K562 (cell line): ENCODE measurements around the gene C10orf105. TPM values are rescaled to one million over a fixed set of nuclear protein-coding genes. Genes with fewer than 3 reads are reported as not detected.
A peak's percentile ranks its signal among the peaks of the same experiment; 100 is the strongest.

Experiments
- ARID1B ChIP-seq: fragments of 450-650 bp; IDR thresholded peaks from 2 replicates; pipeline ENCODE4 v1.6.1; 2016; ENCODE audit warnings: antibody characterized with exemption, mild to moderate bottlenecking, inconsistent platforms
- DACH1 ChIP-seq: fragments of 450-650 bp; IDR thresholded peaks from 2 replicates; pipeline ENCODE4 v1.6.1; 2018; ENCODE audit not compliant: partially characterized antibody
- FOXP1 ChIP-seq: sonication (generic); formaldehyde crosslinking; IDR thresholded peaks from 2 replicates; pipeline ENCODE4 v1.8.0; 2022; ENCODE audit warnings: mild to moderate bottlenecking, missing genetic modification reagents
- NCOA6 ChIP-seq: fragments of 450-650 bp; IDR thresholded peaks from 2 replicates; pipeline ENCODE4 v1.6.1; 2017; ENCODE audit warnings: mild to moderate bottlenecking
- NR3C1 ChIP-seq: sonication (generic); formaldehyde crosslinking; IDR thresholded peaks from 2 replicates; pipeline ENCODE4 v1.8.1; 2022; ENCODE audit warnings: missing genetic modification reagents
- POLR2AphosphoS5 ChIP-seq: IDR thresholded peaks from 2 replicates; pipeline ENCODE4 v1.6.1; 2011; ENCODE audit warnings: mild to moderate bottlenecking, low read depth, low read length, moderate library complexity; ENCODE audit not compliant: control insufficient read depth, insufficient read depth
- RCOR1 ChIP-seq, 2 experiments: IDR thresholded peaks; 2 replicates each; pipeline ENCODE4 v1.6.1; 2012; ENCODE audit warnings: low read depth in 2 of 2, low read length in 2 of 2, borderline replicate concordance in 1 of 2, improper control_type of control experiment in 1 of 2
- SMC3 ChIP-seq: conservative IDR thresholded peaks from 2 replicates; pipeline ENCODE4 v1.6.1; 2011; ENCODE audit warnings: low read depth, low read length, improper control_type of control experiment; ENCODE audit not compliant: insufficient read depth
- SPI1 ChIP-seq: IDR thresholded peaks from 2 replicates; pipeline ENCODE4 v1.6.1; 2011; ENCODE audit warnings: low read depth, low read length, control low read depth, borderline replicate concordance
- SREBF1 ChIP-seq: fragments of 150-350 bp; IDR thresholded peaks from 2 replicates; pipeline ENCODE4 v1.6.1; 2014; ENCODE audit warnings: antibody characterized with exemption, low read depth, low read length, borderline replicate concordance
- SUPT5H ChIP-seq: fragments of 450-650 bp; IDR thresholded peaks from 2 replicates; pipeline ENCODE4 v1.6.1; 2016
- ZNF124 ChIP-seq: sonication (generic); formaldehyde crosslinking; IDR thresholded peaks from 2 replicates; pipeline ENCODE4 v1.8.1; 2022; ENCODE audit warnings: missing genetic modification reagents
- polyA plus RNA-seq, 8 experiments: library from polyadenylated mRNA; depleted of rRNA in 4 of 8; stranded (reverse) in 5 of 8; unstranded in 3 of 8; fragments of >200 nt; fragmentation: Nextera tagmentation in 2 of 8; fragmentation: Illumina TruSeq in 1 of 8; extraction: Ambion mirVana in 2 of 8; extraction: Trizol in 1 of 8; gene quantifications; 2 replicates each; pipeline versions ENCODE4 v1.2.1 to v1.2.3, GENCODE V29; 2011 to 2014; ENCODE audit warnings: inconsistent platforms in 1 of 8, missing spikeins in 1 of 8
- total RNA-seq, 7 experiments: library from RNA; depleted of rRNA in 6 of 7; stranded (reverse); fragments of >200 nt in 6 of 7; fragmentation: Illumina TruSeq in 2 of 7; extraction: Trizol in 2 of 7; gene quantifications; 2 replicates each; pipeline versions ENCODE4 v1.2.1 to v1.2.3, GENCODE V29; 2011 to 2021; ENCODE audit warnings: low replicate concordance in 1 of 7
- TF ChIP-seq, protein P1 (sequence below), 2 experiments: fragments of 450-650 bp in 1 of 2; sonication (generic) in 1 of 2; formaldehyde crosslinking in 1 of 2; IDR thresholded peaks in 1 of 2; conservative IDR thresholded peaks in 1 of 2; 2 replicates each; pipeline versions ENCODE4 v1.6.1 to v1.8.1; 2016 to 2023; ENCODE audit warnings: mild to moderate bottlenecking in 2 of 2, moderate library complexity in 2 of 2, inconsistent platforms in 1 of 2, missing genetic modification reagents in 1 of 2
- TF ChIP-seq, protein P2 (sequence below), 3 experiments: IDR thresholded peaks in 2 of 3; conservative IDR thresholded peaks in 1 of 3; 2 replicates each; pipeline ENCODE4 v1.5.1; 2011 to 2012; ENCODE audit warnings: low read length in 3 of 3, mild to moderate bottlenecking in 3 of 3, control low read depth in 2 of 3, improper control_type of control experiment in 1 of 3, inconsistent platforms in 1 of 3, low read depth in 1 of 3, mixed read lengths in 1 of 3, moderate library complexity in 1 of 3; ENCODE audit not compliant: insufficient read depth in 2 of 3
- TF ChIP-seq, protein P3 (sequence below): fragments of 450-650 bp; IDR thresholded peaks from 2 replicates; pipeline ENCODE4 v1.7.0; 2016; ENCODE audit warnings: borderline replicate concordance
- TF ChIP-seq, protein P4 (sequence below): fragments of 250-450 bp; sonication (Bioruptor Pico); IDR thresholded peaks from 2 replicates; pipeline ENCODE4 v1.8.0; 2022; ENCODE audit warnings: moderate library complexity, mild to moderate bottlenecking, inconsistent platforms
- TF ChIP-seq, protein P5 (sequence below): fragments of 450-650 bp; conservative IDR thresholded peaks from 2 replicates; pipeline ENCODE4 v1.6.1; 2016; ENCODE audit warnings: missing genetic modification characterization, low read depth, mild to moderate bottlenecking, control low read depth, missing compliant biosample characterization
- TF ChIP-seq, protein P6 (sequence below): sonication (generic); formaldehyde crosslinking; IDR thresholded peaks from 2 replicates; pipeline ENCODE4 v1.8.1; 2023; ENCODE audit warnings: mild to moderate bottlenecking, missing genetic modification reagents, moderate library complexity

The C10orf105 gene
- total and polyA plus RNA-seq, 9 of the 15 experiments (the other 6 are each of a cell fraction or from before 2014, with no cell fraction given), result 0.03 to 0.25 (median 0.04) TPM; not detected in 3

DNA sequence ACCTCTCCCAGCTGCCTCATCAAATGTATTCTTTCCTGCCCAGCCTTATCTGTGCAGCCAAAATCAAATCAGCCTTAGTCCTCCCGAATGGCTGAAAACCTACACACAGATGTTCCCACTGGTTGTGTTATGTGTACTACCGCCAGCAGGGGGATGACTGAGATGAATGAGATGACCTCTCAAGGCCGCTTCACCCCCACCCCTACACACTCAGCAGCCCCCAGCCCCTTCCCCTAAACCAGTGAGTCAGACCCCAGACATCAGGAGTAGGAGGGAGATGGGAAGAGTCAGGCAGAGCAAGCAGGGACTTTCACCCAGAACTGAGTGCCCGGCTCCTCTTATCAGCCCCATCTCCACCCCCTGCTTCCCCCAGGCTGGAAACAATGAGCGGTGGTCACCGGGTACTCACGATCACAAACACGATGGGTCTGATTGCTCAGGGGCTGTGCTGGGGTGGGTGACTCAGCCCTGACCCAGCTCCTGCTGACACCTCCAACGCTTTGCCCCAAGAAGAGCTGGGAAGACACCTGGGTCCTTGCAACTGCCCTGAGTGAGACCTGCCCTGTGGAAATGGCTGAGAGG is 6.5 kb upstream of the C10orf105 start (continued):
- TF ChIP-seq, protein P1, sequence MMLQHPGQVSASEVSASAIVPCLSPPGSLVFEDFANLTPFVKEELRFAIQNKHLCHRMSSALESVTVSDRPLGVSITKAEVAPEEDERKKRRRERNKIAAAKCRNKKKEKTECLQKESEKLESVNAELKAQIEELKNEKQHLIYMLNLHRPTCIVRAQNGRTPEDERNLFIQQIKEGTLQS (IDR thresholded peaks at IDR 0.05), result peak; percentile 18; the same call in 1 of the 2 replicates
- TF ChIP-seq, protein P1 (CRISPR knock-in tag; conservative IDR thresholded peaks at IDR 0.05), result no peak
- TF ChIP-seq SPI1 (no peak), DACH1 (no peak), FOXP1 (no peak), SMC3 (0 out of 2 replicates have a peak, but pooled peaks have one; percentile 8), NCOA6 (no peak), NR3C1 (CRISPR knock-in tag) (no peak), POLR2AphosphoS5 (no peak), SREBF1 (no peak), ZNF124 (CRISPR knock-in tag) (no peak), RCOR1 (IDR thresholded peaks at IDR 0.05; ENCODE audit: borderline replicate concordance in 1 of 2, low read depth in 2 of 2, low read length in 2 of 2) (peak in 1 of 2 experiments; percentile 37; a peak in 1 of 4 replicates), ARID1B (0 out of 2 replicates have a peak, but pooled peaks have one; percentile 9), SUPT5H (no peak)
- TF ChIP-seq, protein P2, sequence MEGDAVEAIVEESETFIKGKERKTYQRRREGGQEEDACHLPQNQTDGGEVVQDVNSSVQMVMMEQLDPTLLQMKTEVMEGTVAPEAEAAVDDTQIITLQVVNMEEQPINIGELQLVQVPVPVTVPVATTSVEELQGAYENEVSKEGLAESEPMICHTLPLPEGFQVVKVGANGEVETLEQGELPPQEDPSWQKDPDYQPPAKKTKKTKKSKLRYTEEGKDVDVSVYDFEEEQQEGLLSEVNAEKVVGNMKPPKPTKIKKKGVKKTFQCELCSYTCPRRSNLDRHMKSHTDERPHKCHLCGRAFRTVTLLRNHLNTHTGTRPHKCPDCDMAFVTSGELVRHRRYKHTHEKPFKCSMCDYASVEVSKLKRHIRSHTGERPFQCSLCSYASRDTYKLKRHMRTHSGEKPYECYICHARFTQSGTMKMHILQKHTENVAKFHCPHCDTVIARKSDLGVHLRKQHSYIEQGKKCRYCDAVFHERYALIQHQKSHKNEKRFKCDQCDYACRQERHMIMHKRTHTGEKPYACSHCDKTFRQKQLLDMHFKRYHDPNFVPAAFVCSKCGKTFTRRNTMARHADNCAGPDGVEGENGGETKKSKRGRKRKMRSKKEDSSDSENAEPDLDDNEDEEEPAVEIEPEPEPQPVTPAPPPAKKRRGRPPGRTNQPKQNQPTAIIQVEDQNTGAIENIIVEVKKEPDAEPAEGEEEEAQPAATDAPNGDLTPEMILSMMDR (IDR thresholded peaks at IDR 0.05 in 2 of 3, conservative IDR thresholded peaks at IDR 0.05 in 1 of 3; ENCODE audit: insufficient read depth in 2 of 3, low read depth in 1 of 3, low read length in 3 of 3), result peak; percentile 22 to 55 (median 48); a peak in 4 of 6 replicates
- TF ChIP-seq, protein P3, sequence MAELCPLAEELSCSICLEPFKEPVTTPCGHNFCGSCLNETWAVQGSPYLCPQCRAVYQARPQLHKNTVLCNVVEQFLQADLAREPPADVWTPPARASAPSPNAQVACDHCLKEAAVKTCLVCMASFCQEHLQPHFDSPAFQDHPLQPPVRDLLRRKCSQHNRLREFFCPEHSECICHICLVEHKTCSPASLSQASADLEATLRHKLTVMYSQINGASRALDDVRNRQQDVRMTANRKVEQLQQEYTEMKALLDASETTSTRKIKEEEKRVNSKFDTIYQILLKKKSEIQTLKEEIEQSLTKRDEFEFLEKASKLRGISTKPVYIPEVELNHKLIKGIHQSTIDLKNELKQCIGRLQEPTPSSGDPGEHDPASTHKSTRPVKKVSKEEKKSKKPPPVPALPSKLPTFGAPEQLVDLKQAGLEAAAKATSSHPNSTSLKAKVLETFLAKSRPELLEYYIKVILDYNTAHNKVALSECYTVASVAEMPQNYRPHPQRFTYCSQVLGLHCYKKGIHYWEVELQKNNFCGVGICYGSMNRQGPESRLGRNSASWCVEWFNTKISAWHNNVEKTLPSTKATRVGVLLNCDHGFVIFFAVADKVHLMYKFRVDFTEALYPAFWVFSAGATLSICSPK, result no peak
- TF ChIP-seq, protein P4, sequence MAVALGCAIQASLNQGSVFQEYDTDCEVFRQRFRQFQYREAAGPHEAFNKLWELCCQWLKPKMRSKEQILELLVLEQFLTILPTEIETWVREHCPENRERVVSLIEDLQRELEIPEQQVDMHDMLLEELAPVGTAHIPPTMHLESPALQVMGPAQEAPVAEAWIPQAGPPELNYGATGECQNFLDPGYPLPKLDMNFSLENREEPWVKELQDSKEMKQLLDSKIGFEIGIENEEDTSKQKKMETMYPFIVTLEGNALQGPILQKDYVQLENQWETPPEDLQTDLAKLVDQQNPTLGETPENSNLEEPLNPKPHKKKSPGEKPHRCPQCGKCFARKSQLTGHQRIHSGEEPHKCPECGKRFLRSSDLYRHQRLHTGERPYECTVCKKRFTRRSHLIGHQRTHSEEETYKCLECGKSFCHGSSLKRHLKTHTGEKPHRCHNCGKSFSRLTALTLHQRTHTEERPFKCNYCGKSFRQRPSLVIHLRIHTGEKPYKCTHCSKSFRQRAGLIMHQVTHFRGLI (CRISPR knock-in tag), result no peak
- TF ChIP-seq, protein P5, sequence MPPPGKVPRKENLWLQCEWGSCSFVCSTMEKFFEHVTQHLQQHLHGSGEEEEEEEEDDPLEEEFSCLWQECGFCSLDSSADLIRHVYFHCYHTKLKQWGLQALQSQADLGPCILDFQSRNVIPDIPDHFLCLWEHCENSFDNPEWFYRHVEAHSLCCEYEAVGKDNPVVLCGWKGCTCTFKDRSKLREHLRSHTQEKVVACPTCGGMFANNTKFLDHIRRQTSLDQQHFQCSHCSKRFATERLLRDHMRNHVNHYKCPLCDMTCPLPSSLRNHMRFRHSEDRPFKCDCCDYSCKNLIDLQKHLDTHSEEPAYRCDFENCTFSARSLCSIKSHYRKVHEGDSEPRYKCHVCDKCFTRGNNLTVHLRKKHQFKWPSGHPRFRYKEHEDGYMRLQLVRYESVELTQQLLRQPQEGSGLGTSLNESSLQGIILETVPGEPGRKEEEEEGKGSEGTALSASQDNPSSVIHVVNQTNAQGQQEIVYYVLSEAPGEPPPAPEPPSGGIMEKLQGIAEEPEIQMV (tag), result no peak
- TF ChIP-seq, protein P6, sequence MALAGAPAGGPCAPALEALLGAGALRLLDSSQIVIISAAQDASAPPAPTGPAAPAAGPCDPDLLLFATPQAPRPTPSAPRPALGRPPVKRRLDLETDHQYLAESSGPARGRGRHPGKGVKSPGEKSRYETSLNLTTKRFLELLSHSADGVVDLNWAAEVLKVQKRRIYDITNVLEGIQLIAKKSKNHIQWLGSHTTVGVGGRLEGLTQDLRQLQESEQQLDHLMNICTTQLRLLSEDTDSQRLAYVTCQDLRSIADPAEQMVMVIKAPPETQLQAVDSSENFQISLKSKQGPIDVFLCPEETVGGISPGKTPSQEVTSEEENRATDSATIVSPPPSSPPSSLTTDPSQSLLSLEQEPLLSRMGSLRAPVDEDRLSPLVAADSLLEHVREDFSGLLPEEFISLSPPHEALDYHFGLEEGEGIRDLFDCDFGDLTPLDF (CRISPR knock-in tag), result no peak
